Ovary (tissue), 9 donors: ENCODE data around the gene KIAA1755. TPM values are rescaled to one million over a fixed set of nuclear protein-coding genes. Genes with fewer than 3 reads are reported as not detected.

Experiments used
- DNase-seq, 5 donors: peaks; one replicate each; pipeline ENCODE4 v3.0.0-alpha.2; 2019 to 2020
- H3K27ac ChIP-seq, 2 donors: fragments of 200-600 bp; one replicate each; pipeline versions ENCODE4 v1.5.1 to v1.8.0; 2019 to 2022
- H3K27me3 ChIP-seq: fragments of 200-600 bp; one replicate; pipeline ENCODE4 v1.8.0; 2022
- H3K36me3 ChIP-seq: fragments of 200-600 bp; sonication (generic); one replicate; pipeline ENCODE4 v1.5.1; 2019
- H3K4me1 ChIP-seq: one replicate; pipeline ENCODE4 v1.8.1; 2013; ENCODE audit warnings: mild to moderate bottlenecking, moderate library complexity; ENCODE audit not compliant: insufficient read depth
- H3K4me3 ChIP-seq: fragments of 200-600 bp; sonication (generic); one replicate; pipeline ENCODE4 v1.5.1; 2017
- H3K9me3 ChIP-seq, 2 donors: fragments of 200-600 bp in 1 of 2; sonication (generic) in 1 of 2; one replicate each; pipeline versions ENCODE4 v1.5.1 to v1.8.1; 2013 to 2019; ENCODE audit warnings: mild to moderate bottlenecking in 1 of 2, moderate library complexity in 1 of 2
- EP300 ChIP-seq: sonication (generic); formaldehyde crosslinking; IDR thresholded peaks from one replicate; pipeline ENCODE4 v1.6.1; 2017; ENCODE audit warnings: antibody characterized with exemption
- POLR2A ChIP-seq: fragments of 450-650 bp; IDR thresholded peaks from one replicate; pipeline ENCODE4 v1.6.1; 2017; ENCODE audit warnings: antibody characterized with exemption, mild to moderate bottlenecking, moderate library complexity
- WGBS, 3 donors: extraction: QIAGEN DNeasy Blood & Tissue Kit in 1 of 3; methylation state at CpG; one replicate each; pipeline versions ENCODE4 v1.1.5 to v1.1.7; 2013 to 2017; 5-methylcytosine and 5-hydroxymethylcytosine counted together
- intact Hi-C, 4 donors: fragments of 100-400 bp; cut with DNase I; formaldehyde crosslinking; loops; one replicate each; pipeline versions ENCODE4 v1.11.0 to v1.15.1; 2022 to 2023
- polyA plus RNA-seq, 2 donors: library from polyadenylated mRNA; stranded (reverse); fragments of 200-250 nt in 1 of 2; fragments of 350-450 nt in 1 of 2; fragmentation: Illumina TruSeq in 1 of 2; extraction: RNeasy Lipid Tissue Mini Kit (QIAGEN cat#74804) in 1 of 2; gene quantifications; one replicate each; pipeline ENCODE4 v1.2.3, GENCODE V29; 2013 to 2014
- total RNA-seq, 7 donors: library from RNA; depleted of rRNA in 2 of 7; stranded (reverse); fragments of >200 nt in 2 of 7; fragmentation: NEBNext Ultra II Directional in 3 of 7; extraction: Animal tissue kit (Norgen Biotek cat#: 25700) in 3 of 7; gene quantifications; one replicate each; pipeline versions ENCODE4 v1.1.0 to v1.2.4, GENCODE V29; 2016 to 2023
- TF ChIP-seq, protein P1 (sequence below), 3 donors: fragments of 450-650 bp in 2 of 3; fragments of 200-600 bp in 1 of 3; IDR thresholded peaks; one replicate each; pipeline versions ENCODE4 v1.5.1 to v1.8.0; 2016 to 2022; ENCODE audit warnings: antibody characterized with exemption in 3 of 3, mild to moderate bottlenecking in 1 of 3
- donor health status: DM: no; HTN: no; CAD: no; lungs with moderate emphysema.
- donor health status: DM: no; HTN: no; CAD: no.
- donor health status: Bipolar disorder and iron deficiency.
- donor health status: DM: yes; HTN: yes; CAD: no.
- donor health status: DM: no; HTN: no; CAD: no.
- donor health status: DM: yes; HTN: yes; CAD: no.

Gene KIAA1755
- total and polyA plus RNA-seq, 9 donors = 4.4 to 29.7 (median 12.0) TPM

DNA sequence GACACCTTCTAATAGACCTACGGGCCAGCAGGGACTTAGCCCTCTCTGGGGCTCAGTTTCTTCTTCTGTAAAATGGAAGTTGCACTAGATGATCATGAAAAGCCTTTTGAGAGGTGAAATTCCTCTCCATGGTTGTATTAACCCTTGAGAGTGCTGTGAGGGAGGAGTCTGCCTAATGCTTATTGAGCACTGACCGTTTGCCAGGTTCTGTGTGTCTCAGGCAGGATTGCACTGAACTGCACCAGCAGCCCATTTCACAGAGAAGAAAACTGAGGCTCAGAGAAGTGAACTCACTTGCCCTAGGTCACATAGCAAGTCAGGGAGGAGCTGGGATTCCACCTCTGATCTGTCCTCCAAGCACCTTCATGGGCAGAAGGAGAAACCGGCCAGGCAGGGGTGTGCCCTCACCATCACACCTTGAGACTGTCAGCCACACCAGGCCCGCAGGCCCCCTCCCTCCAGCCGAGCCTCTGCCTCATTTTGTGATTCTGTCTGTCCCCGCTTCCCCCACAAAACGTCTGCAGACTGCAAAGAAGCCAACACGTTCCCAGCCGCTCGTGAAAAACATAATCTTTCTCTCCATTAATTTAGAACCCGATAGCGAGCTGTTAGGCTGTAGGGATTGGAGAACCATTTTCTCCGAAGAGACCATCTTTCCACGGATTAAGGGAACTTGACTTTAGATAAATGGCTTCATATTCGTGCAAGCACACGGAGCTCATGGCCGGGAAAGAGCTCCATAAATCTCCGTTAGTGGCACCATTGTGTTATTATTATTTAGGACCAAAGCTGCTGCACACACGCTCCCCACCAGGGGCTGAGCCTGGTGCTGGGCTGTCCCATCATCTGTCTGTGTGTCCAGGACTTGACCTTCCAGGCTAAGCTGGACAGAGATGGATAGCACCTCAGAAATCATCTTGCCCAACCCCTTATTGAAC lies 46.0 kb downstream of the KIAA1755 start:
- no peak for DNase-seq
- 52 to 62% (median 53%) methylated on average over 19 of the region's 19 CpGs for WGBS, 3 donors
- no peaks in the 10 kb centered on the region for H3K36me3 ChIP-seq
- peaks cover 2% of the 10 kb centered on the region for H3K4me1 ChIP-seq
- intact Hi-C loops = loop anchor here in 3 of 4 donors (5.0 kb wide), 2 partner anchors 47 to 647 kb away; partner anchors contain the start of gene TGM2 (in 2 of the 3)
- H3K27ac ChIP-seq = no peak overlapping the region
- H3K4me3 ChIP-seq = no peak overlapping the region
- H3K9me3 ChIP-seq = no peaks in the 10 kb centered on the region
- TF ChIP-seq, protein P1, sequence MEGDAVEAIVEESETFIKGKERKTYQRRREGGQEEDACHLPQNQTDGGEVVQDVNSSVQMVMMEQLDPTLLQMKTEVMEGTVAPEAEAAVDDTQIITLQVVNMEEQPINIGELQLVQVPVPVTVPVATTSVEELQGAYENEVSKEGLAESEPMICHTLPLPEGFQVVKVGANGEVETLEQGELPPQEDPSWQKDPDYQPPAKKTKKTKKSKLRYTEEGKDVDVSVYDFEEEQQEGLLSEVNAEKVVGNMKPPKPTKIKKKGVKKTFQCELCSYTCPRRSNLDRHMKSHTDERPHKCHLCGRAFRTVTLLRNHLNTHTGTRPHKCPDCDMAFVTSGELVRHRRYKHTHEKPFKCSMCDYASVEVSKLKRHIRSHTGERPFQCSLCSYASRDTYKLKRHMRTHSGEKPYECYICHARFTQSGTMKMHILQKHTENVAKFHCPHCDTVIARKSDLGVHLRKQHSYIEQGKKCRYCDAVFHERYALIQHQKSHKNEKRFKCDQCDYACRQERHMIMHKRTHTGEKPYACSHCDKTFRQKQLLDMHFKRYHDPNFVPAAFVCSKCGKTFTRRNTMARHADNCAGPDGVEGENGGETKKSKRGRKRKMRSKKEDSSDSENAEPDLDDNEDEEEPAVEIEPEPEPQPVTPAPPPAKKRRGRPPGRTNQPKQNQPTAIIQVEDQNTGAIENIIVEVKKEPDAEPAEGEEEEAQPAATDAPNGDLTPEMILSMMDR (IDR thresholded peaks at IDR 0.05) = no peak
- TF ChIP-seq POLR2A = no peak
- no peak for TF ChIP-seq EP300
- no peaks in the 10 kb centered on the region for H3K27me3 ChIP-seq

GRCh38 chr20:38213607-38213940 lies 47.0 kb downstream of the KIAA1755 start:
- Histone ChIP-seq H3K4me3 (no peak overlapping the region), H3K4me1 (peaks cover 2% of the 10 kb centered on the region), H3K9me3 (no peaks in the 10 kb centered on the region), H3K36me3 (no peaks in the 10 kb centered on the region), H3K27ac (no peak overlapping the region), H3K27me3 (no peaks in the 10 kb centered on the region)
- TF ChIP-seq, protein P1 (IDR thresholded peaks at IDR 0.05) = no peak
- TF ChIP-seq POLR2A (no peak), EP300 (no peak)
- intact Hi-C loops = loop anchor here in 1 of 4 donors (5.0 kb wide), 1 partner anchor 46 kb away; the partner anchor contains the start of gene TGM2
- DNase-seq = no peak
- 92 to 95% (median 94%) methylated on average over 5 of the region's 5 CpGs for WGBS, 3 donors

DNA sequence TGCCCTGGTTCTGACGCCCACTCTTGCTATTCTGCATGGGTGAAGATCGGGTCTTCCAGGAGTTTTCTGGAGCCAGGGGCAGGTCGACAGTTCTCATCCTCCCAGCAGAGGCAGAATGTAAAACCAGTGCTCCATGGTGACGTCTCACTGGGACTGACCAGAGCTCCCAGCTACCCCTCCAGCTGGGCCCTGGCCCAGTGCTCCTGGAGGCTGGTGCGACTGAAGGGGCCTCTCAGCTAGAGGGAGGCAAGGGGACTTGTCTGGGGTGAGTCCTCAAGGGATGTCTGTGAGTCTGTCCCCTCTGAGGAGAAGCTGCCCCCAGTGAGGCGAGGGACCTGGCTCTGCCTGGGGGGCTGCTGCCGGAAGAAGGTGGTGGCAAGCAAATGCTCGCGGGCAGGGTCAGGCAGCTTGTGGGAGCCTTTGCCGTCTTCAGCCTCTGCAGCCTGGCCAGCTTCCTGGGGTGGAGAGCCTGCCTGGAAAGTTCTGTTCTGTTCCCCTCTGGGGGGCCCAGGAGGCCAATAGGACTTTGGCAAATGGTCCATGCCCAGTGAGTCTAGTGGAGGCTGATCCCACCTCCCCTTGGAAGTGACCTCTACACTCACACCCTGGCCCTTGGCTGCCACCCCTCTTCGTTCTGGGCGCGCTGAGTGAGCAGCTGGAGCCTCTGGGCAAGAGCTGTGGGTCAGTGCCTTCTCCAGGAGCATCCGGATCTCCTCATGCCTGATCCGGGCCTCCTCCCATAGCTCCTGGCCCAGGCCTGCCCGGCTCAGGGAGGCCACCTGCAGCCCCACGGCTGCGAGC lies 47.5 kb downstream of the KIAA1755 start:
- no peaks in the 10 kb centered on the region for H3K27me3 ChIP-seq
- DNase-seq = no peak
- no peaks in the 10 kb centered on the region for H3K36me3 ChIP-seq
- intact Hi-C loops = loop anchor here in 1 of 4 donors (5.0 kb wide), 1 partner anchor 46 kb away; the partner anchor contains the start of gene TGM2
- no peak overlapping the region for H3K4me3 ChIP-seq
- H3K4me1 ChIP-seq = peaks cover 2% of the 10 kb centered on the region
- 62 to 64% (median 62%) methylated on average over 17 to 18 of the region's 18 CpGs for WGBS, 3 donors
- H3K27ac ChIP-seq = peak overlapping the region in 1 of 2 donors; percentile 12
- no peaks in the 10 kb centered on the region for H3K9me3 ChIP-seq
- TF ChIP-seq, protein P1 (IDR thresholded peaks at IDR 0.05) = no peak
- TF ChIP-seq EP300 = no peak
- TF ChIP-seq POLR2A = no peak
